GM19438 (cell line): ENCODE results near the gene RAB6A.
"Not testable (repeated sequence)": the region's sequence is repeated elsewhere in the genome, so short reads cannot be mapped to it uniquely, and the experiment has no call there.

Experiments used
- ATAC-seq: cut with Tn5 transposase; IDR thresholded peaks from one replicate; pipeline ENCODE4 v1.9.1; 2021; ENCODE audit warnings: low read depth; ENCODE audit not compliant: unreplicated experiment

Gene RAB6A

GRCh38 chr11:73766763-73767162 lies 5.9 kb upstream of the RAB6A start:
- no peak for ATAC-seq

GRCh38 chr11:73762732-73763131 lies 1.9 kb upstream of the RAB6A start:
- no peak for ATAC-seq

- peak; percentile 5 for ATAC-seq
Measured at GRCh38 chr11:73761403-73761945, 600 bp upstream of the RAB6A start.

GRCh38 chr11:73760135-73760678 lies 667 bp downstream of the RAB6A start:
- peak; percentile 9 for ATAC-seq

- ATAC-seq = no peak
Measured at GRCh38 chr11:73759610-73760134, 1.2 kb downstream of the RAB6A start.

GRCh38 chr11:73758451-73758850 lies 2.4 kb downstream of the RAB6A start:
- ATAC-seq = no peak

- ATAC-seq = no peak
Measured at GRCh38 chr11:73757598-73757997, 3.3 kb downstream of the RAB6A start.

GRCh38 chr11:73755670-73756069 lies 5.2 kb downstream of the RAB6A start:
- ATAC-seq = no peak

- ATAC-seq = no peak
Measured at GRCh38 chr11:73753938-73754337, 6.9 kb downstream of the RAB6A start.

GRCh38 chr11:73752903-73753302 lies 8.0 kb downstream of the RAB6A start:
- ATAC-seq = no peak

GRCh38 chr11:73752216-73752867 lies 8.5 kb downstream of the RAB6A start:
- no peak for ATAC-seq

- not testable (repeated sequence) for ATAC-seq
Measured at GRCh38 chr11:73750862-73751261, 10.0 kb downstream of the RAB6A start.

- no peak for ATAC-seq
Measured at GRCh38 chr11:73750228-73750627, 10.6 kb downstream of the RAB6A start.

GRCh38 chr11:73749118-73749517 lies 11.8 kb downstream of the RAB6A start:
- ATAC-seq = no peak

GRCh38 chr11:73748300-73748699 lies 12.6 kb downstream of the RAB6A start:
- ATAC-seq = no peak

GRCh38 chr11:73747762-73748161 lies 13.1 kb downstream of the RAB6A start:
- no peak for ATAC-seq

- ATAC-seq = no peak
Measured at GRCh38 chr11:73746701-73747100, 14.2 kb downstream of the RAB6A start.

GRCh38 chr11:73743045-73743444 lies 17.8 kb downstream of the RAB6A start:
- no peak for ATAC-seq

GRCh38 chr11:73735959-73736358 lies 24.9 kb downstream of the RAB6A start:
- not testable (repeated sequence) for ATAC-seq

GRCh38 chr11:73734993-73735392 lies 25.9 kb downstream of the RAB6A start:
- ATAC-seq = no peak

GRCh38 chr11:73734011-73734410 lies 26.9 kb downstream of the RAB6A start:
- ATAC-seq = not testable (repeated sequence)

- ATAC-seq = not testable (repeated sequence)
Measured at GRCh38 chr11:73732936-73733335, 27.9 kb downstream of the RAB6A start.
